MM.1S (cell line): ENCODE data around the gene ITPRIP.

Experiments
- DNase-seq: peaks from one replicate; pipeline ENCODE4 v3.0.0-alpha.2; 2015
- H2AFZ ChIP-seq: fragments of 300-600 bp; sonication (generic); 2 replicates; pipeline ENCODE4 v1.6.0; 2016; ENCODE audit warnings: antibody characterized with exemption, low read length
- H3F3A ChIP-seq: fragments of 300-600 bp; sonication (generic); 2 replicates; pipeline ENCODE4 v1.6.1; 2016; ENCODE audit warnings: mild to moderate bottlenecking, antibody characterized with exemption, low read length, moderate library complexity, mixed read lengths; ENCODE audit not compliant: insufficient read depth
- H3K27ac ChIP-seq: fragments of 300-600 bp; sonication (generic); 2 replicates; pipeline ENCODE4 v1.5.1; 2016; ENCODE audit warnings: mild to moderate bottlenecking, low read length
- H3K27me3 ChIP-seq: fragments of 300-600 bp; sonication (generic); replicated peaks from 2 replicates; pipeline ENCODE4 v1.6.0; 2016; ENCODE audit warnings: low read length; ENCODE audit not compliant: insufficient read depth
- H3K36me3 ChIP-seq: fragments of 300-600 bp; sonication (generic); replicated peaks from 2 replicates; pipeline ENCODE4 v1.6.1; 2016; ENCODE audit warnings: mild to moderate bottlenecking, low read length, mixed read lengths; ENCODE audit not compliant: insufficient read depth
- H3K4me1 ChIP-seq: fragments of 300-600 bp; sonication (generic); 2 replicates; pipeline ENCODE4 v1.6.1; 2016; ENCODE audit warnings: low read length, mixed read lengths
- H3K4me2 ChIP-seq: fragments of 300-600 bp; sonication (generic); 2 replicates; pipeline ENCODE4 v1.6.0; 2016; ENCODE audit warnings: low read depth, low read length
- H3K4me3 ChIP-seq: fragments of 300-600 bp; sonication (generic); 2 replicates; pipeline ENCODE4 v1.5.1; 2016; ENCODE audit warnings: low read length, mixed read lengths
- H3K79me2 ChIP-seq: fragments of 300-600 bp; sonication (generic); 2 replicates; pipeline ENCODE4 v1.6.1; 2016; ENCODE audit warnings: mixed run types, low read length, mixed read lengths
- H3K9ac ChIP-seq: fragments of 300-600 bp; sonication (generic); 2 replicates; pipeline ENCODE4 v1.6.1; 2016; ENCODE audit warnings: low read length, mixed read lengths
- H3K9me2 ChIP-seq: fragments of 300-600 bp; sonication (generic); replicated peaks from 2 replicates; pipeline ENCODE4 v1.6.1; 2016; ENCODE audit warnings: mild to moderate bottlenecking, low read length, mixed read lengths; ENCODE audit not compliant: insufficient read depth
- H3K9me3 ChIP-seq: fragments of 300-600 bp; sonication (generic); replicated peaks from 2 replicates; pipeline ENCODE4 v1.6.1; 2016; ENCODE audit warnings: mild to moderate bottlenecking, low read length, mixed read lengths; ENCODE audit not compliant: insufficient read depth
- H4K20me1 ChIP-seq: fragments of 300-600 bp; sonication (generic); 2 replicates; pipeline ENCODE4 v1.6.1; 2016; ENCODE audit warnings: mild to moderate bottlenecking, low read length, moderate library complexity, mixed read lengths; ENCODE audit not compliant: insufficient read depth
- CTCF ChIP-seq: fragments of 300-600 bp; sonication (generic); IDR thresholded peaks from 2 replicates; pipeline ENCODE4 v1.5.1; 2016; ENCODE audit warnings: antibody characterized with exemption, low read length, mixed read lengths
- EZH2 ChIP-seq: fragments of 300-600 bp; sonication (generic); optimal IDR thresholded peaks from 2 replicates; pipeline ENCODE3; 2017; ENCODE audit warnings: low read depth, mild to moderate bottlenecking, antibody characterized with exemption, low read length, mixed read lengths
- EZH2phosphoT487 ChIP-seq: fragments of 300-600 bp; sonication (generic); IDR thresholded peaks from 2 replicates; pipeline ENCODE4 v1.6.1; 2018; ENCODE audit warnings: antibody characterized with exemption, low read length

ITPRIP gene

GRCh38 chr10:104279550-104280259, 58.6 kb downstream of the ITPRIP start:
- Histone ChIP-seq H3K79me2 (no peaks in the 10 kb centered on the region), H3K36me3 (no peaks in the 10 kb centered on the region), H3K4me2 (no peak overlapping the region), H3K4me1 (no peaks in the 10 kb centered on the region), H3F3A (no peaks in the 10 kb centered on the region), H4K20me1 (no peaks in the 10 kb centered on the region), H3K4me3 (no peak overlapping the region), H3K9me3 (no peaks in the 10 kb centered on the region), H3K9ac (no peak overlapping the region), H3K27ac (no peak overlapping the region), H3K27me3 (0 out of 2 replicates have a peak, but pooled peaks cover 4% of the 10 kb centered on the region), H3K9me2 (no peaks in the 10 kb centered on the region), H2AFZ (no peak overlapping the region)
- DNase-seq = no peak
- TF ChIP-seq EZH2phosphoT487 (no peak), CTCF (no peak), EZH2 (no peak)

DNA sequence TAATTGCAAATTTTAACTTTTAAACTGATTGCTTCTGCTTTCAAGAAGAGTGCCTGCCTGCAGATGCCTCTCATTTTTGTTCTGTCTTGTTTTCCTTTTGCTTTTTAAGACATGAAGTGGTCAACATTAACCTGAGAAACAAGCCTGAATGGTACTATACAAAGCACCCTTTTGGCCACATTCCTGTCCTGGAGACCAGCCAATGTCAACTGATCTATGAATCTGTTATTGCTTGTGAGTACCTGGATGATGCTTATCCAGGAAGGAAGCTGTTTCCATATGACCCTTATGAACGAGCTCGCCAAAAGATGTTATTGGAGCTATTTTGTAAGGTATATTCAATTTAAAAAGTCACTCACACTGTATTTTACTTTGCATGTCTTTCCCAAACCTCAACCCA, 60.5 kb downstream of the ITPRIP start:
- H3K4me2 ChIP-seq = no peak overlapping the region
- H3K9ac ChIP-seq = no peak overlapping the region
- no peak overlapping the region for H2AFZ ChIP-seq
- H3K36me3 ChIP-seq = no peaks in the 10 kb centered on the region
- no peaks in the 10 kb centered on the region for H3F3A ChIP-seq
- no peaks in the 10 kb centered on the region for H4K20me1 ChIP-seq
- no peak overlapping the region for H3K4me3 ChIP-seq
- H3K9me2 ChIP-seq = no peaks in the 10 kb centered on the region
- TF ChIP-seq EZH2 (no peak), CTCF (no peak), EZH2phosphoT487 (no peak)
- no peaks in the 10 kb centered on the region for H3K79me2 ChIP-seq
- H3K4me1 ChIP-seq = no peaks in the 10 kb centered on the region
- H3K27me3 ChIP-seq = 0 out of 2 replicates have a peak, but pooled peaks cover 4% of the 10 kb centered on the region
- H3K9me3 ChIP-seq = no peaks in the 10 kb centered on the region
- no peak for DNase-seq
- H3K27ac ChIP-seq = no peak overlapping the region

DNA sequence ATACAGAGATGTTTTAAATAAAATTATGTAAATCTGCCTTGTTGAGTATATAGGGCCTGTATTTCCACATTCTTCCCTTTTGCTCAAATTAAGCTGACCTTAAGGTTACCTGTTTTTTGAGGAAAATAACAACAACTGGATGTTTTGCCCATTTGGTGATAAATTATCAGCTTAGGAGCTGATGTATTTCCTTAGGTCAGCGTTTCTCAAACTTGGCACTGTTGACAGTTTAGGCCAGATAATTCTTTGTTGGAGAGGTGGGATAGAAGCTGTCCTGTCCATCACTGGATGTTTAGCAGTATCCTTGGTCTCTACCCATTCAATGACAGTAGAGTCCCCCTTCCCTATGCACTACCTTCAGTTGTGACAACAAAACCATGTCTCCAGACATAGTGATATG, 62.1 kb downstream of the ITPRIP start:
- Histone ChIP-seq H3K4me1 (no peaks in the 10 kb centered on the region), H3K9ac (no peak overlapping the region), H3K9me2 (no peaks in the 10 kb centered on the region), H4K20me1 (no peaks in the 10 kb centered on the region), H3K27me3 (0 out of 2 replicates have a peak, but pooled peaks cover 4% of the 10 kb centered on the region), H3F3A (no peaks in the 10 kb centered on the region), H2AFZ (no peak overlapping the region), H3K4me3 (no peak overlapping the region), H3K9me3 (no peaks in the 10 kb centered on the region), H3K27ac (no peak overlapping the region), H3K36me3 (no peaks in the 10 kb centered on the region), H3K4me2 (no peak overlapping the region), H3K79me2 (no peaks in the 10 kb centered on the region)
- DNase-seq = no peak
- TF ChIP-seq EZH2phosphoT487 = no peak
- no peak for TF ChIP-seq EZH2
- TF ChIP-seq CTCF = no peak
